ENCODE results near the gene INIP. TPM values are rescaled to one million over a fixed set of nuclear protein-coding genes. Genes with fewer than 3 reads are reported as not detected.

The INIP gene
- total and polyA plus RNA-seq, 9 of the 15 experiments (the other 6 are each of a cell fraction or from before 2014, with no cell fraction given) = 11.9 to 87.9 (median 37.3) TPM

- intact Hi-C loops (cut with micrococcal nuclease) (no loop called here), in situ Hi-C loops (cut with MboI) (no loop called here)
- WGBS (ENCODE audit: insufficient coverage, low coverage, missing lambda C conversion rate) = 2% methylated on average over 45 of the region's 49 CpGs
- BruUV-seq (replicated peaks) = no TSS peak
- H3K9ac ChIP-seq (ENCODE audit: insufficient read depth in 1 of 2, low read depth in 2 of 2, low read length in 2 of 2) = peak overlapping the region; percentile 40 to 93; a peak in 3 of 4 replicates
- peak; percentile 48 for ATAC-seq
- H3K27ac ChIP-seq (ENCODE audit: extremely low read depth, low read depth, low read length) = peak overlapping the region; percentile 58; the same call in 1 of the 3 replicates
- no peaks in the 10 kb centered on the region for H3K9me3 ChIP-seq (replicated peaks; ENCODE audit: control insufficient read depth, insufficient read depth, low read depth, low read length)
- H4K20me1 ChIP-seq (replicated peaks; ENCODE audit: control insufficient read depth, insufficient read depth, low read length) = no peaks in the 10 kb centered on the region; the same call in 1 of the 2 replicates
- peaks cover 16% of the 10 kb centered on the region; the same call in 2 of the 3 replicates for H3K79me2 ChIP-seq (ENCODE audit: control insufficient read depth, insufficient read depth, low read length)
- peak; percentile 41 to 68 (median 55) for DNase-seq (ENCODE audit: extremely low read depth in 1 of 4, low spot score in 3 of 4)
- no peaks in the 10 kb centered on the region for H3K9me1 ChIP-seq (ENCODE audit: control insufficient read depth, insufficient read depth, low read length)
- ChIA-PET POLR2A (interaction anchor here (0.6 to 2.5 kb wide), 7 partner anchors 13 to 958 kb away, joined by 3 to 11 read pairs (median 3); partner anchors contain the start of gene INIP), CTCF (ENCODE audit: low intra/inter-chr PET ratio) (no interaction called here)
- peaks cover 15 to 19% of the 10 kb centered on the region in 2 experiments for H3K4me1 ChIP-seq (replicated peaks in 1 of 2; ENCODE audit: control insufficient read depth in 2 of 2, insufficient read depth in 2 of 2, low read length in 2 of 2)
- peak overlapping the region; percentile 87 for H3K4me2 ChIP-seq (ENCODE audit: insufficient read depth, low read length)
- H3K27me3 ChIP-seq (ENCODE audit: control insufficient read depth in 2 of 2, insufficient read depth in 2 of 2, low read length in 2 of 2) = no peaks in the 10 kb centered on the region
- peak overlapping the region; percentile 50 for H3K4me3 ChIP-seq
- H3K36me3 ChIP-seq (ENCODE audit: control insufficient read depth, insufficient read depth, low read length) = no peaks in the 10 kb centered on the region
- peak; percentile 69 for FAIRE-seq
- peak overlapping the region; percentile 76 for H2AFZ ChIP-seq (ENCODE audit: low read depth, low read length)
- TF ChIP-seq, protein P1, sequence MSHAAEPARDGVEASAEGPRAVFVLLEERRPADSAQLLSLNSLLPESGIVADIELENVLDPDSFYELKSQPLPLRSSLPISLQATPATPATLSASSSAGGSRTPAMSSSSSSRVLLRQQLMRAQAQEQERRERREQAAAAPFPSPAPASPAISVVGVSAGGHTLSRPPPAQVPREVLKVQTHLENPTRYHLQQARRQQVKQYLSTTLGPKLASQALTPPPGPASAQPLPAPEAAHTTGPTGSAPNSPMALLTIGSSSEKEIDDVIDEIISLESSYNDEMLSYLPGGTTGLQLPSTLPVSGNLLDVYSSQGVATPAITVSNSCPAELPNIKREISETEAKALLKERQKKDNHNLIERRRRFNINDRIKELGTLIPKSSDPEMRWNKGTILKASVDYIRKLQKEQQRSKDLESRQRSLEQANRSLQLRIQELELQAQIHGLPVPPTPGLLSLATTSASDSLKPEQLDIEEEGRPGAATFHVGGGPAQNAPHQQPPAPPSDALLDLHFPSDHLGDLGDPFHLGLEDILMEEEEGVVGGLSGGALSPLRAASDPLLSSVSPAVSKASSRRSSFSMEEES (CRISPR knock-in tag; IDR thresholded peaks at IDR 0.05) = peak; percentile 38
- TF ChIP-seq GATAD2A (IDR thresholded peaks at IDR 0.05) = 0 out of 2 replicates have a peak, but pooled peaks have one; percentile 30
- TF ChIP-seq ZBTB1 (CRISPR knock-in tag; IDR thresholded peaks at IDR 0.05; ENCODE audit: borderline replicate concordance, low read depth) = 0 out of 2 replicates have a peak, but pooled peaks have one; percentile 13
- peak; percentile 33; the same call in 1 of the 2 replicates for TF ChIP-seq ESRRA (IDR thresholded peaks at IDR 0.05; ENCODE audit: borderline replicate concordance, low read depth)
- no peak; the same call in 1 of the 2 replicates for TF ChIP-seq RBFOX2 (IDR thresholded peaks at IDR 0.05; ENCODE audit: low read depth, low read length)
- TF ChIP-seq EGR1 (conservative IDR thresholded peaks at IDR 0.05) = peak; percentile 56
- TF ChIP-seq SAFB (IDR thresholded peaks at IDR 0.05; ENCODE audit: borderline replicate concordance, low read depth, low read length) = peak; percentile 65
- TF ChIP-seq MAZ (CRISPR knock-in tag; conservative IDR thresholded peaks at IDR 0.05 in 1 of 2, IDR thresholded peaks at IDR 0.05 in 1 of 2) = peak in 1 of 2 experiments; percentile 51; a peak in 3 of 4 replicates
- TF ChIP-seq, protein P2, sequence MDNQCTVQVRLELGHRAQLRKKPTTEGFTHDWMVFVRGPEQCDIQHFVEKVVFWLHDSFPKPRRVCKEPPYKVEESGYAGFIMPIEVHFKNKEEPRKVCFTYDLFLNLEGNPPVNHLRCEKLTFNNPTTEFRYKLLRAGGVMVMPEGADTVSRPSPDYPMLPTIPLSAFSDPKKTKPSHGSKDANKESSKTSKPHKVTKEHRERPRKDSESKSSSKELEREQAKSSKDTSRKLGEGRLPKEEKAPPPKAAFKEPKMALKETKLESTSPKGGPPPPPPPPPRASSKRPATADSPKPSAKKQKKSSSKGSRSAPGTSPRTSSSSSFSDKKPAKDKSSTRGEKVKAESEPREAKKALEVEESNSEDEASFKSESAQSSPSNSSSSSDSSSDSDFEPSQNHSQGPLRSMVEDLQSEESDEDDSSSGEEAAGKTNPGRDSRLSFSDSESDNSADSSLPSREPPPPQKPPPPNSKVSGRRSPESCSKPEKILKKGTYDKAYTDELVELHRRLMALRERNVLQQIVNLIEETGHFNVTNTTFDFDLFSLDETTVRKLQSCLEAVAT (IDR thresholded peaks at IDR 0.05) = no peak
- peak; percentile 32; the same call in 1 of the 2 replicates for TF ChIP-seq SOX6 (IDR thresholded peaks at IDR 0.05)
- peak in 1 of 2 experiments; percentile 36; a peak in 1 of 4 replicates for TF ChIP-seq HDAC1 (IDR thresholded peaks at IDR 0.05)
- peak; percentile 76; the same call in 1 of the 2 replicates for TF ChIP-seq TFAP4 (CRISPR knock-in tag; IDR thresholded peaks at IDR 0.05; ENCODE audit: borderline replicate concordance)
- TF ChIP-seq KAT7 (CRISPR knock-in tag; IDR thresholded peaks at IDR 0.05; ENCODE audit: borderline replicate concordance) = 0 out of 2 replicates have a peak, but pooled peaks have one; percentile 59
- TF ChIP-seq, protein P3, sequence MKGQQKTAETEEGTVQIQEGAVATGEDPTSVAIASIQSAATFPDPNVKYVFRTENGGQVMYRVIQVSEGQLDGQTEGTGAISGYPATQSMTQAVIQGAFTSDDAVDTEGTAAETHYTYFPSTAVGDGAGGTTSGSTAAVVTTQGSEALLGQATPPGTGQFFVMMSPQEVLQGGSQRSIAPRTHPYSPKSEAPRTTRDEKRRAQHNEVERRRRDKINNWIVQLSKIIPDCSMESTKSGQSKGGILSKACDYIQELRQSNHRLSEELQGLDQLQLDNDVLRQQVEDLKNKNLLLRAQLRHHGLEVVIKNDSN (CRISPR knock-in tag; IDR thresholded peaks at IDR 0.05) = peak; percentile 82
These were observed 33.3 kb upstream of the INIP start for GRCh38 chr9:112751056-112751795.
